HepG2 (cell line): Measurements from ENCODE around the gene SLC22A14. TPM values are rescaled to one million over a fixed set of nuclear protein-coding genes. Genes with fewer than 3 reads are reported as not detected.

Source experiments
- PAWR ChIP-seq: sonication (generic); formaldehyde crosslinking; IDR thresholded peaks from 2 replicates; pipeline ENCODE4 v1.4.0; 2020; ENCODE audit warnings: missing genetic modification reagents, mild to moderate bottlenecking, borderline replicate concordance
- PREB ChIP-seq: sonication (generic); formaldehyde crosslinking; IDR thresholded peaks from 2 replicates; pipeline ENCODE4 v1.4.0; 2020; ENCODE audit warnings: missing genetic modification reagents
- polyA plus RNA-seq, 8 experiments: library from polyadenylated mRNA; depleted of rRNA in 3 of 8; stranded (reverse) in 7 of 8; unstranded in 1 of 8; fragments of >200 nt; fragmentation: Illumina TruSeq in 4 of 8; extraction: Trizol in 4 of 8; gene quantifications; 2 replicates each; pipeline versions ENCODE4 v1.2.1 to v1.2.3, GENCODE V29; 2011 to 2016; ENCODE audit warnings: low read depth in 4 of 8, missing spikeins in 1 of 8, mixed read lengths in 1 of 8; ENCODE audit not compliant: insufficient read depth in 1 of 8
- small RNA-seq, 3 experiments: library from RNA; depleted of rRNA; stranded (forward); fragments of <200 nt; gene quantifications; one replicate each; pipeline ENCODE3, GENCODE V24; 2012; ENCODE audit warnings: low read depth in 2 of 3, low replicate concordance in 1 of 3; ENCODE audit not compliant: insufficient read length in 3 of 3, insufficient read depth in 2 of 3
- total RNA-seq, 5 experiments: library from RNA; depleted of rRNA; stranded (reverse); fragments of >200 nt; fragmentation: Illumina TruSeq; extraction: Trizol; gene quantifications; 2 replicates each; pipeline ENCODE4 v1.2.3, GENCODE V29; 2016; ENCODE audit warnings: low read depth in 1 of 5

SLC22A14 gene
- total and polyA plus RNA-seq, 2 of the 13 experiments (the other 11 are each of a cell fraction or from before 2014, with no cell fraction given), result 0.03 TPM; not detected in 1

- TF ChIP-seq PREB (CRISPR knock-in tag) (no peak), PAWR (CRISPR knock-in tag) (no peak)
These were observed 85.7 kb downstream of the SLC22A14 start (continued) for GRCh38 chr3:38367779-38368178.

Small RNAs within 50 kb of the gene (small RNA-seq; reads per million reads assigned to genes)
- 0 to 0.97 (median 0.10) reads per million in 3 experiments for gene RNU6-235P

Other genes starting within 250 kb of the SLC22A14 start
- gene DLEC1, start 243.1 kb upstream of the SLC22A14 start, total RNA-seq (2016; rRNA removed; fragmentation: Illumina TruSeq; extraction: Trizol), result not detected in 2 replicates
- 0.09 and 0.13 TPM in 2 replicates for gene DLEC1, start 243.1 kb upstream of the SLC22A14 start, polyA plus RNA-seq (2011; rRNA removed)
- 60.8 and 107 TPM in 2 replicates for gene ACAA1, start 145.2 kb upstream of the SLC22A14 start, total RNA-seq (2016; rRNA removed; fragmentation: Illumina TruSeq; extraction: Trizol)
- gene ACAA1, start 145.2 kb upstream of the SLC22A14 start, polyA plus RNA-seq (2011; rRNA removed), result 188 and 221 TPM in 2 replicates
- gene MYD88, start 143.6 kb upstream of the SLC22A14 start, total RNA-seq (2016; rRNA removed; fragmentation: Illumina TruSeq; extraction: Trizol), result 7.6 and 14.5 TPM in 2 replicates
- gene MYD88, start 143.6 kb upstream of the SLC22A14 start, polyA plus RNA-seq (2011; rRNA removed), result 32.7 and 36.6 TPM in 2 replicates
- 32.6 and 41.1 TPM in 2 replicates for gene OXSR1, start 116.8 kb upstream of the SLC22A14 start, total RNA-seq (2016; rRNA removed; fragmentation: Illumina TruSeq; extraction: Trizol)
- 25.9 and 27.4 TPM in 2 replicates for gene OXSR1, start 116.8 kb upstream of the SLC22A14 start, polyA plus RNA-seq (2011; rRNA removed)
- not detected in 2 replicates for gene SLC22A13, start 16.5 kb upstream of the SLC22A14 start, total RNA-seq (2016; rRNA removed; fragmentation: Illumina TruSeq; extraction: Trizol)
- gene SLC22A13, start 16.5 kb upstream of the SLC22A14 start, polyA plus RNA-seq (2011; rRNA removed), result 0.10 and 0.20 TPM in 2 replicates
- gene XYLB, start 64.5 kb downstream of the SLC22A14 start, total RNA-seq (2016; rRNA removed; fragmentation: Illumina TruSeq; extraction: Trizol), result 25.9 and 28.9 TPM in 2 replicates
- 27.0 and 30.0 TPM in 2 replicates for gene XYLB, start 64.5 kb downstream of the SLC22A14 start, polyA plus RNA-seq (2011; rRNA removed)
- 10.0 and 11.3 TPM in 2 replicates for gene ACVR2B, start 171.6 kb downstream of the SLC22A14 start, total RNA-seq (2016; rRNA removed; fragmentation: Illumina TruSeq; extraction: Trizol)
- 12.0 and 12.7 TPM in 2 replicates for gene ACVR2B, start 171.6 kb downstream of the SLC22A14 start, polyA plus RNA-seq (2011; rRNA removed)
- gene EXOG, start 214.0 kb downstream of the SLC22A14 start, total RNA-seq (2016; rRNA removed; fragmentation: Illumina TruSeq; extraction: Trizol), result 7.2 and 9.5 TPM in 2 replicates
- gene EXOG, start 214.0 kb downstream of the SLC22A14 start, polyA plus RNA-seq (2011; rRNA removed), result 5.5 TPM in 2 replicates